OCI-LY3 (cell line): ENCODE measurements around the gene KBTBD12.
A peak's percentile ranks its signal among the peaks of the same experiment; 100 is the strongest.

ENCODE experiments used
- H2AFZ ChIP-seq: fragments of 200-600, 300-600 bp; shearing (Covaris generic); 2 replicates; pipeline ENCODE4 v1.6.0; 2014; ENCODE audit warnings: antibody characterized with exemption, low read depth, low read length
- H3K27ac ChIP-seq: fragments of 200-600, 300-600 bp; sonication (generic); 2 replicates; pipeline ENCODE4 v1.5.1; 2014; ENCODE audit warnings: mild to moderate bottlenecking, low read length, moderate library complexity, mixed read lengths
- H3K27me3 ChIP-seq: fragments of 200-600, 300-600 bp; sonication (generic); 2 replicates; pipeline ENCODE4 v1.6.1; 2014; ENCODE audit warnings: low read depth, low read length, mixed read lengths
- H3K36me3 ChIP-seq: fragments of 200-600, 300-600 bp; sonication (generic); replicated peaks from 2 replicates; pipeline ENCODE3; 2014; ENCODE audit warnings: low read depth, low read length, mixed read lengths
- H3K4me1 ChIP-seq: fragments of 300-600, 200-600 bp; sonication (generic); 2 replicates; pipeline ENCODE4 v1.6.1; 2014; ENCODE audit warnings: low read length, mixed read lengths
- H3K4me2 ChIP-seq: fragments of 200-600, 300-600 bp; sonication (generic); 2 replicates; pipeline ENCODE4 v1.6.1; 2014; ENCODE audit warnings: low read length, mixed read lengths
- H3K4me3 ChIP-seq: fragments of 300-600, 200-600 bp; sonication (generic); 2 replicates; pipeline ENCODE4 v1.5.1; 2014; ENCODE audit warnings: antibody characterized with exemption, mild to moderate bottlenecking, low read length, moderate library complexity
- H3K79me2 ChIP-seq: fragments of 300-600, 200-600 bp; shearing (Covaris generic); 2 replicates; pipeline ENCODE4 v1.6.1; 2014; ENCODE audit warnings: mild to moderate bottlenecking, low read length, mixed read lengths
- H3K9ac ChIP-seq: fragments of 300-600, 200-600 bp; shearing (Covaris generic); 2 replicates; pipeline ENCODE4 v1.6.0; 2014; ENCODE audit warnings: mild to moderate bottlenecking, low read length, moderate library complexity
- H3K9me3 ChIP-seq: fragments of 200-600, 300-600 bp; shearing (Covaris generic); 2 replicates; pipeline ENCODE4 v1.6.1; 2014; ENCODE audit warnings: low read length, mixed read lengths; ENCODE audit not compliant: insufficient read depth
- H4K20me1 ChIP-seq: fragments of 200-600, 300-600 bp; sonication (generic); 2 replicates; pipeline ENCODE4 v1.6.1; 2016; ENCODE audit warnings: low read length, mixed read lengths; ENCODE audit not compliant: insufficient read depth
- CTCF ChIP-seq: fragments of 200-600, 300-600 bp; sonication (generic); IDR thresholded peaks from 2 replicates; pipeline ENCODE4 v1.5.1; 2014; ENCODE audit warnings: antibody characterized with exemption, low read length, low read depth
- EZH2phosphoT487 ChIP-seq: fragments of 200-600 bp; shearing (Covaris generic); IDR thresholded peaks from 2 replicates; pipeline ENCODE4 v1.6.1; 2018; ENCODE audit warnings: antibody characterized with exemption, mixed run types, low read depth

The KBTBD12 gene

GRCh38 chr3:127955728-127956127 lies 40.7 kb downstream of the KBTBD12 start:
- H3K36me3 ChIP-seq: no peaks in the 10 kb centered on the region
- H4K20me1 ChIP-seq: no peaks in the 10 kb centered on the region
- H3K4me2 ChIP-seq: no peak overlapping the region
- TF ChIP-seq EZH2phosphoT487 (no peak), CTCF (no peak)
- no peak overlapping the region for H3K9ac ChIP-seq
- H3K4me3 ChIP-seq: no peak overlapping the region
- no peaks in the 10 kb centered on the region for H3K9me3 ChIP-seq
- H3K27ac ChIP-seq: no peak overlapping the region
- no peak overlapping the region for H2AFZ ChIP-seq
- no peaks in the 10 kb centered on the region for H3K27me3 ChIP-seq
- peaks cover 5% of the 10 kb centered on the region; the same call in 1 of the 2 replicates for H3K4me1 ChIP-seq
- H3K79me2 ChIP-seq: no peaks in the 10 kb centered on the region

- Histone ChIP-seq H3K27me3 (no peaks in the 10 kb centered on the region), H3K9ac (no peak overlapping the region), H3K27ac (no peak overlapping the region), H3K36me3 (no peaks in the 10 kb centered on the region), H3K4me1 (peaks cover 10% of the 10 kb centered on the region; the same call in 1 of the 2 replicates), H3K79me2 (no peaks in the 10 kb centered on the region), H3K9me3 (no peaks in the 10 kb centered on the region), H4K20me1 (no peaks in the 10 kb centered on the region), H2AFZ (no peak overlapping the region), H3K4me2 (no peak overlapping the region), H3K4me3 (no peak overlapping the region)
- TF ChIP-seq EZH2phosphoT487: no peak
- TF ChIP-seq CTCF: no peak
Observed at GRCh38 chr3:127959041-127959440, 44.0 kb downstream of the KBTBD12 start.

- H3K36me3 ChIP-seq: no peaks in the 10 kb centered on the region
- H3K27ac ChIP-seq: no peak overlapping the region
- TF ChIP-seq EZH2phosphoT487 (no peak), CTCF (peak; percentile 76)
- H2AFZ ChIP-seq: no peak overlapping the region
- no peak overlapping the region for H3K9ac ChIP-seq
- H3K4me2 ChIP-seq: no peak overlapping the region
- no peaks in the 10 kb centered on the region for H3K79me2 ChIP-seq
- H3K9me3 ChIP-seq: no peaks in the 10 kb centered on the region
- H3K4me3 ChIP-seq: no peak overlapping the region
- H4K20me1 ChIP-seq: no peaks in the 10 kb centered on the region
- peaks cover 10% of the 10 kb centered on the region; the same call in 1 of the 2 replicates for H3K4me1 ChIP-seq
- no peaks in the 10 kb centered on the region for H3K27me3 ChIP-seq
Observed at GRCh38 chr3:127959873-127960272, 44.8 kb downstream of the KBTBD12 start.

GRCh38 chr3:127960421-127960965 lies 45.5 kb downstream of the KBTBD12 start:
- Histone ChIP-seq H3K79me2 (no peaks in the 10 kb centered on the region), H3K27ac (no peak overlapping the region), H3K9me3 (no peaks in the 10 kb centered on the region), H2AFZ (no peak overlapping the region), H3K4me3 (no peak overlapping the region), H4K20me1 (no peaks in the 10 kb centered on the region), H3K36me3 (no peaks in the 10 kb centered on the region), H3K4me1 (peaks cover 10% of the 10 kb centered on the region; the same call in 1 of the 2 replicates), H3K9ac (no peak overlapping the region), H3K27me3 (no peaks in the 10 kb centered on the region), H3K4me2 (no peak overlapping the region)
- TF ChIP-seq EZH2phosphoT487: no peak
- no peak for TF ChIP-seq CTCF
